MM.1S (cell line): ENCODE measurements around the gene DDX51.

Experiments
- CTCF ChIP-seq: fragments of 300-600 bp; sonication (generic); IDR thresholded peaks from 2 replicates; pipeline ENCODE4 v1.5.1; 2016; ENCODE audit warnings: antibody characterized with exemption, low read length, mixed read lengths
- EZH2 ChIP-seq: fragments of 300-600 bp; sonication (generic); optimal IDR thresholded peaks from 2 replicates; pipeline ENCODE3; 2017; ENCODE audit warnings: low read depth, mild to moderate bottlenecking, antibody characterized with exemption, low read length, mixed read lengths
- EZH2phosphoT487 ChIP-seq: fragments of 300-600 bp; sonication (generic); IDR thresholded peaks from 2 replicates; pipeline ENCODE4 v1.6.1; 2018; ENCODE audit warnings: antibody characterized with exemption, low read length

GRCh38 chr12:132186857-132187620, 42.9 kb upstream of the DDX51 start:
- TF ChIP-seq CTCF (no peak), EZH2phosphoT487 (no peak), EZH2 (no peak)
